Lung (tissue), 12 donors: ENCODE measurements around the gene TOPBP1. TPM values are rescaled to one million over a fixed set of nuclear protein-coding genes. Genes with fewer than 3 reads are reported as not detected.

Experiments
- ATAC-seq: fragments of 200-7000 bp; cut with Tn5 transposase; one replicate; pipeline ENCODE4 v1.9.1; 2020; ENCODE audit warnings: moderate number of reproducible peaks; ENCODE audit not compliant: insufficient read depth, low FRiP score
- DNase-seq, 3 donors: peaks; one replicate each; pipeline ENCODE4 v3.0.0-alpha.2; 2013 to 2017
- H3K27ac ChIP-seq, 2 donors: one replicate each; pipeline ENCODE4 v1.5.1; 2013; ENCODE audit warnings: mild to moderate bottlenecking in 2 of 2, moderate library complexity in 2 of 2, control low read depth in 1 of 2, inconsistent platforms in 1 of 2, low read depth in 1 of 2, low read length in 1 of 2
- H3K27me3 ChIP-seq, 3 donors: one replicate each; pipeline ENCODE4 v1.5.1; 2013; ENCODE audit warnings: low read length in 2 of 3; ENCODE audit not compliant: control insufficient read depth in 3 of 3, insufficient read depth in 3 of 3
- H3K36me3 ChIP-seq, 4 donors: one replicate each; pipeline ENCODE4 v1.5.1; 2013; ENCODE audit warnings: low read length in 4 of 4, mild to moderate bottlenecking in 1 of 4, moderate library complexity in 1 of 4; ENCODE audit not compliant: control insufficient read depth in 4 of 4, insufficient read depth in 4 of 4
- H3K4me1 ChIP-seq, 5 donors: one replicate each; pipeline ENCODE4 v1.5.1; 2013; ENCODE audit warnings: low read length in 5 of 5, mild to moderate bottlenecking in 2 of 5, moderate library complexity in 1 of 5; ENCODE audit not compliant: control insufficient read depth in 5 of 5, insufficient read depth in 5 of 5
- H3K4me3 ChIP-seq: one replicate; pipeline ENCODE4 v1.5.1; 2013; ENCODE audit warnings: mild to moderate bottlenecking, control low read depth, moderate library complexity
- H3K9ac ChIP-seq, 2 donors: one replicate each; pipeline ENCODE4 v1.5.1; 2013; ENCODE audit warnings: low read length in 2 of 2, control low read depth in 1 of 2; ENCODE audit not compliant: insufficient read depth in 1 of 2
- H3K9me3 ChIP-seq, 4 donors: one replicate each; pipeline ENCODE4 v1.5.1; 2013; ENCODE audit warnings: low read length in 3 of 4, mild to moderate bottlenecking in 1 of 4, moderate library complexity in 1 of 4; ENCODE audit not compliant: control insufficient read depth in 4 of 4, insufficient read depth in 3 of 4
- WGBS, 2 donors: extraction: QIAGEN DNeasy Blood & Tissue Kit; methylation state at CpG; one replicate each; pipeline ENCODE4 v1.1.7; 2013; 5-methylcytosine and 5-hydroxymethylcytosine counted together
- polyA plus RNA-seq, 2 donors: library from polyadenylated mRNA; stranded (reverse); fragments of 200-250 nt; gene quantifications; one replicate each; pipeline ENCODE4 v1.2.1, GENCODE V29; 2013
- total RNA-seq, 2 donors: library from RNA; depleted of rRNA in 1 of 2; stranded (reverse); fragments of >200 nt in 1 of 2; gene quantifications; one replicate each; pipeline ENCODE4 v1.2.1, GENCODE V29; 2014 to 2021
- TF ChIP-seq, protein P1 (sequence below): IDR thresholded peaks from 2 replicates; pipeline ENCODE4 v1.5.1; 2012; ENCODE audit warnings: mild to moderate bottlenecking; ENCODE audit errors: control extremely low read depth, extremely low read depth
- donor health status: control.
- donor health status: control.
- donor health status: Bipolar disorder and iron deficiency.
- donor health status: healthy.
- donor health status: DM: yes; HTN: yes; CAD: no.

Gene TOPBP1
- total and polyA plus RNA-seq, 4 donors = 6.9 to 45.4 (median 13.7) TPM

- peaks cover 19 to 44% (median 31%) of the 10 kb centered on the region in 4 donors for H3K36me3 ChIP-seq
- 72 to 88% methylated on average over 4 of the region's 4 CpGs for WGBS, 2 donors
- TF ChIP-seq, protein P1, sequence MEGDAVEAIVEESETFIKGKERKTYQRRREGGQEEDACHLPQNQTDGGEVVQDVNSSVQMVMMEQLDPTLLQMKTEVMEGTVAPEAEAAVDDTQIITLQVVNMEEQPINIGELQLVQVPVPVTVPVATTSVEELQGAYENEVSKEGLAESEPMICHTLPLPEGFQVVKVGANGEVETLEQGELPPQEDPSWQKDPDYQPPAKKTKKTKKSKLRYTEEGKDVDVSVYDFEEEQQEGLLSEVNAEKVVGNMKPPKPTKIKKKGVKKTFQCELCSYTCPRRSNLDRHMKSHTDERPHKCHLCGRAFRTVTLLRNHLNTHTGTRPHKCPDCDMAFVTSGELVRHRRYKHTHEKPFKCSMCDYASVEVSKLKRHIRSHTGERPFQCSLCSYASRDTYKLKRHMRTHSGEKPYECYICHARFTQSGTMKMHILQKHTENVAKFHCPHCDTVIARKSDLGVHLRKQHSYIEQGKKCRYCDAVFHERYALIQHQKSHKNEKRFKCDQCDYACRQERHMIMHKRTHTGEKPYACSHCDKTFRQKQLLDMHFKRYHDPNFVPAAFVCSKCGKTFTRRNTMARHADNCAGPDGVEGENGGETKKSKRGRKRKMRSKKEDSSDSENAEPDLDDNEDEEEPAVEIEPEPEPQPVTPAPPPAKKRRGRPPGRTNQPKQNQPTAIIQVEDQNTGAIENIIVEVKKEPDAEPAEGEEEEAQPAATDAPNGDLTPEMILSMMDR = no peak
- H3K27me3 ChIP-seq = no peaks in the 10 kb centered on the region
- no peak overlapping the region for H3K4me3 ChIP-seq
- ATAC-seq (no peak), DNase-seq (no peak)
- H3K9me3 ChIP-seq = no peaks in the 10 kb centered on the region
- peaks cover 0 to 9% (median 0%) of the 10 kb centered on the region in 5 donors for H3K4me1 ChIP-seq
- no peak overlapping the region for H3K9ac ChIP-seq
- H3K27ac ChIP-seq = no peak overlapping the region
Observed at GRCh38 chr3:133588035-133588434, 73.7 kb downstream of the TOPBP1 start.

GRCh38 chr3:133583396-133583795 is 78.3 kb downstream of the TOPBP1 start:
- H3K4me1 ChIP-seq = peaks cover 0 to 6% (median 0%) of the 10 kb centered on the region in 5 donors
- WGBS, 2 donors = 97 to 98% methylated on average over 6 of the region's 6 CpGs
- H3K9ac ChIP-seq = no peak overlapping the region
- TF ChIP-seq, protein P1 = no peak
- H3K9me3 ChIP-seq = no peaks in the 10 kb centered on the region
- H3K27ac ChIP-seq = peak overlapping the region in 1 of 2 donors; percentile 22
- ATAC-seq (no peak), DNase-seq (no peak)
- peaks cover 24 to 49% (median 37%) of the 10 kb centered on the region in 4 donors for H3K36me3 ChIP-seq
- no peak overlapping the region for H3K4me3 ChIP-seq
- no peaks in the 10 kb centered on the region for H3K27me3 ChIP-seq

DNA sequence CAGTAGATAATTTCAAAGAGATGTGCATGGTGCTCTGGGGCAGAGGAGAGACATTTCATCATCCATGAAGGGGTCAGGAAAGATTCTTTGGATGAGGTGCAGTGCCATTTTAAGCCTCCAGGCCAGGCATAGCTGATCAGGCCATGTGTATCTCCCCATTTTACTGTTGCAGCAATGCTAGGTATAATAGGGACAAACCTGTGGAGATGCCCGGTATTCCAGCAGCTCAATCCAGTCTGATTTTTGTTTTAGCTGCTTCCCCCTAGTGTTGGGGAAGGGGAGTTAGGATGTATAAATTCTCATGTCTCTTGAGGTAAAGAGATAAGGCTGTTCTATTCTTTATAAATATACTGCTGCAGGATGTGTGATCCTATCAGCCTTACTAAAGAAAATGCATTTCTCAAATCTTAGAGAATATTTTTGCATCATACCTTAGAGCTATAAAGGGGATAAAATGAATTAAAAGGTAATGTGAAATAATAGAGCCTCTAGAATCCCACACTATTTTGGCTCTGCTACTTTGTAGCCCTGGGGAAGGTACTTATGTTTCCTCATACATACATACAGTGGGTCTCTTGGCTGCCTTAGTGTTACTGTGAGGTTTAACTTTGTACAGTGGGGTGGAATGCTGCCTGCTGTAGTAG is 83.1 kb downstream of the TOPBP1 start:
- H3K9ac ChIP-seq = peak overlapping the region in 1 of 2 donors; percentile 32
- TF ChIP-seq, protein P1 = no peak
- no peak overlapping the region for H3K27ac ChIP-seq
- H3K27me3 ChIP-seq = no peaks in the 10 kb centered on the region
- no peak overlapping the region for H3K4me3 ChIP-seq
- no peaks in the 10 kb centered on the region for H3K9me3 ChIP-seq
- H3K36me3 ChIP-seq = peaks cover 14 to 39% (median 20%) of the 10 kb centered on the region in 4 donors
- DNase-seq (peak; percentile 15 to 61 (median 61)), ATAC-seq (no peak)
- WGBS, 2 donors = 8 to 36% methylated on average over 1 of the region's 1 CpG
- H3K4me1 ChIP-seq = peaks cover 0 to 18% (median 14%) of the 10 kb centered on the region in 5 donors
